GM18951 (cell line): ENCODE results near the gene TNKS1BP1.

Experiments used
- POLR2A ChIP-seq: IDR thresholded peaks from 4 replicates; pipeline ENCODE4 v1.6.1; 2011; ENCODE audit warnings: mild to moderate bottlenecking; ENCODE audit not compliant: insufficient read length, insufficient read depth; ENCODE audit errors: extremely low read depth
- in situ Hi-C: fragments of 300-500 bp; cut with MboI; formaldehyde crosslinking; loops from one replicate; pipeline ENCODE4 v1.12.0; 2022; ENCODE audit warnings: low sequenced_read_pairs, mixed read lengths, inconsistent platforms; ENCODE audit not compliant: unreplicated experiment

TNKS1BP1 gene

GRCh38 chr11:57359896-57360690 lies 35.3 kb upstream of the TNKS1BP1 start:
- TF ChIP-seq POLR2A, result no peak
- in situ Hi-C loops, result no loop called here

GRCh38 chr11:57359396-57359795 lies 34.6 kb upstream of the TNKS1BP1 start:
- no peak for TF ChIP-seq POLR2A
- in situ Hi-C loops, result no loop called here

- in situ Hi-C loops, result no loop called here
- no peak for TF ChIP-seq POLR2A
These were observed 34.2 kb upstream of the TNKS1BP1 start for GRCh38 chr11:57358991-57359390.

DNA sequence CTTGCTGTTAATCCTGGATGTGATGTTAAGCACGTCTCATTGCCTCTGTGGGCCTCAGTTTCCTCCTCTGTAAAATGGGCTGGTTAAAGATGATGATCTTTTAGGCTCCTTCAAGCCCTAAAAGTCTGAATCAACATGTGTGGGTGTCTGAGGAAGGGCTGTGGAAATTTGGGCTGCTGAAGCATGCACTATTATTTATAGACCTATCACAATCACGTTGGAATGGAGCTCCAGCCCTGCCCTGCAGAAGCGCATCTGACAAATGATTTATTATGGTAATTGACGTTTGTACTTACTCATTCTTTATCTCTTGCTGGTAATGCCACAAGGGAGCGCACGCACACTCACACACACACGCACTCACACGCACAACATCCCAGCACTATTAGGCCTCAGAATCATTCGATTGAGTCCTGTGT lies 33.8 kb upstream of the TNKS1BP1 start:
- in situ Hi-C loops, result no loop called here

GRCh38 chr11:57357856-57358255 lies 33.1 kb upstream of the TNKS1BP1 start:
- TF ChIP-seq POLR2A, result no peak
- in situ Hi-C loops, result no loop called here

More for the DNA sequence above, 33.8 kb upstream of the TNKS1BP1 start:
- TF ChIP-seq POLR2A, result no peak

- in situ Hi-C loops, result no loop called here
- TF ChIP-seq POLR2A, result no peak
These were observed 32.6 kb upstream of the TNKS1BP1 start for GRCh38 chr11:57357310-57357709.

DNA sequence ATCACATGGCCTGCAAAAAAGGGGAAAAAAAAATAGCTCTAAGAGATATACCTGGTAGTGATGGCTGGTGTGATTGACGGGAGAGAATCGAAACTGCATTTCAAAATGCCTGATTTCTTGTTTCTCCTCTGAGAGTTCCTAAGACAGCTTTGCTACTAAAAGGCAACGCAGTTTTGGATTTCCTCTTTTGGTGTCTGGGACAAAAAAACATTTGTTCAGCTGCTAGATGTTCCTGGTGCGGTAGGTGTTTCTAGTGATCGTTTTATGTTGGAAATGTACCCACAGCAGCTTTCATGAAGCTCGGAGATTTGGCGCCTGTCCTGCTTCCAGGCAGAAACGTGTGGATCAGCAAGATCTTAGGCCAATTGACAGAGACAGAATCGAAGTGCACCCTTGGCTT lies 31.5 kb upstream of the TNKS1BP1 start:
- in situ Hi-C loops, result no loop called here
- no peak for TF ChIP-seq POLR2A

- no peak for TF ChIP-seq POLR2A
- in situ Hi-C loops, result no loop called here
These were observed 29.9 kb upstream of the TNKS1BP1 start for GRCh38 chr11:57354699-57355098.

DNA sequence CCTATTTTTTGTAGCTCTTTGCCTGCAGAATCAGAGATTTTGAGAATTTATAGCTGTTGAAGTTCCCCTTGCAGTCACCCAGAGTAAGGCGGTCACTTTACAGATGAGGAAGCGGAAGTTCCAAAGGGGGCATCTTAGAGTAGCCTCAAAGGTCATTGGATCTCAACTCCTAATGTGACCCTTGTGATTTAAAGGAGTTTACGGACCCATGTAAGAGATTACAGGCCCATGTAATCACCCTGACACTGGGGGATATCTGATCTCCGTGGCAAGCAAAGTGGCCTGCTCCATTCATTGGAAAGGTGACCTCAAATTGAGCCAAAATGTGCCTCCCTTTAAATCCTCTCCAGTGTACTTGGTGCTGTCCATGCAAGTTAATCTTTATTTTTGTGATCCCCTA lies 29.1 kb upstream of the TNKS1BP1 start:
- in situ Hi-C loops, result no loop called here
- TF ChIP-seq POLR2A, result no peak

GRCh38 chr11:57353446-57353845 lies 28.7 kb upstream of the TNKS1BP1 start:
- in situ Hi-C loops, result no loop called here
- no peak for TF ChIP-seq POLR2A

GRCh38 chr11:57353036-57353435 lies 28.3 kb upstream of the TNKS1BP1 start:
- TF ChIP-seq POLR2A, result no peak
- in situ Hi-C loops, result no loop called here

DNA sequence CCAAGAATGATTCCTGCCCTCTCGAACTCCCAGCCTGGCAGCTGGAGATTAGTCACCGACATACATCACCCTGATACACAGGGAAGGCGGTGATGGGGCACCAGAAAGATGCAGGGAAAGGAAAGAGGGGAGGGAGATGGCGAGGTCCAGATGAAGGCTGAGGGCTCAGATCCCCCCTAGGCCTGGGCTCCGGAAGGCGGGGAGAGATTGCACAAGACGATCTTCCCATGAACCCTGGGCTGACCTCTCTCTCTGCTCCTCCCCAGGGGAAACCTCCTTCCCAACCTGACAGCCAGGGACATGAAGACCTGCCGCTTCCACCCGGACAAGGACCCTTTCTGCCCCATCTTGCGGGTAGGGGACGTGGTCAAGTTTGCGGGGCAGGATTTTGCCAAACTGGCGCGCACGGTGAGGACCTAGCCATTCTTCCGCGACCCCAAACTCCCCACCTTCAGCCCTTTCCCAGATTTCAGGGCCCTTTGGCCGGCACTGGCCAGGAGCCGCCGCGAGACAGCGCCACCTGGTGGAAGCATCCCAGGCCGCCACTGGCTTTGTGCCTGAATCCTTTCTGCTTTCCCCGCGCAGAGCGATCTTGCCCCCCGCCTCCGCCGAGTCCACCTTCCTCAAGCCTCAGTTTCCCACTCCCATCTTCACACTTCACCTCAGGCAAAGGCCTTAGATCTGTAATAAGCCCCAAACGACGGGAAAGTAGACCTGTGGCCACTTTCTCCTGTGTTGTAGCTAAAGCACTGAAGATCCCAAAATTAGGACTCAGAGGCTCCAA lies 24.9 kb upstream of the TNKS1BP1 start:
- no peak for TF ChIP-seq POLR2A
- in situ Hi-C loops, result no loop called here

- no peak for TF ChIP-seq POLR2A
- in situ Hi-C loops, result no loop called here
These were observed 24.0 kb upstream of the TNKS1BP1 start for GRCh38 chr11:57348636-57349313.

GRCh38 chr11:57348052-57348451 lies 23.3 kb upstream of the TNKS1BP1 start:
- TF ChIP-seq POLR2A, result no peak
- in situ Hi-C loops, result no loop called here

DNA sequence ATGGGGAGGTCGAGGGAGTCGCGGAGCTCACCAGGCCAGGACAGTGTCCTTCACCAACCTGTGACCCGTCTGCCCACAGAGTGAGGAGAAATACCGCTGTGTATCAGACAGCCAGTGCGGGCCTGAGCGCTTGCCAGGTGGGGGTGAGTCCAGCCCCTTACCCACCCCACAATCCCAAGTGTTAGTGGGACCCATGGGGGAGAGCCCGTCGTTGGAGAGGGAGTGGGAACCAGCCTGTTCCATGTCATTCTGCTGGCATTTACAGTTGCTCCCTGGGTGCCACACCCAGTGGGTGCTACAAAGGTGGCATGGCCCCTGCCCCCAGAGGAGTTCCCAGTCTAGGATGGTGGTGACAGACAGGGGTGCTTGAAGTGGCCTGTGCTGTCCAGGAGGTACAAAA lies 22.6 kb upstream of the TNKS1BP1 start:
- no peak for TF ChIP-seq POLR2A
- in situ Hi-C loops, result no loop called here
